Fibroblast of lung (primary cell): Measurements from ENCODE around the gene ARFGAP1. TPM values are rescaled to one million over a fixed set of nuclear protein-coding genes. Genes with fewer than 3 reads are reported as not detected.

Experiments
- DNase-seq, 2 donors: peaks; one replicate each; pipeline versions ENCODE4 v3.0.0 to v3.0.0-alpha.2; 2010; ENCODE audit warnings: low read depth in 2 of 2
- H2AFZ ChIP-seq: 2 replicates; pipeline ENCODE4 v1.5.1; 2012; ENCODE audit warnings: low read length, control low read depth, inconsistent platforms
- H3K27ac ChIP-seq: 2 replicates; pipeline ENCODE4 v1.5.1; 2011; ENCODE audit warnings: low read length, control low read depth; ENCODE audit not compliant: insufficient read depth
- H3K27me3 ChIP-seq: 2 replicates; pipeline ENCODE4 v1.5.1; 2011; ENCODE audit warnings: mild to moderate bottlenecking, low read length; ENCODE audit not compliant: control insufficient read depth, insufficient read depth
- H3K36me3 ChIP-seq: 2 replicates; pipeline ENCODE4 v1.5.1; 2011; ENCODE audit warnings: low read length; ENCODE audit not compliant: control insufficient read depth, insufficient read depth
- H3K4me1 ChIP-seq: 2 replicates; pipeline ENCODE4 v1.5.1; 2011; ENCODE audit warnings: low read length; ENCODE audit not compliant: control insufficient read depth, insufficient read depth; ENCODE audit errors: extremely low read depth
- H3K4me2 ChIP-seq: 2 replicates; pipeline ENCODE4 v1.5.1; 2011; ENCODE audit warnings: low read length, control low read depth; ENCODE audit not compliant: insufficient read depth; ENCODE audit errors: extremely low read depth
- H3K4me3 ChIP-seq, 4 experiments: fragments of 200-600 bp in 1 of 4; sonication (generic) in 1 of 4; replicated peaks in 1 of 4; 2 replicates each; pipeline ENCODE4 v1.5.1; 2011 to 2016; ENCODE audit warnings: low read length in 4 of 4, low read depth in 3 of 4, mild to moderate bottlenecking in 3 of 4, control low read depth in 2 of 4, inconsistent platforms in 1 of 4, mixed read lengths in 1 of 4; ENCODE audit not compliant: insufficient read depth in 1 of 4; ENCODE audit errors: control extremely low read depth in 1 of 4
- H3K79me2 ChIP-seq: 2 replicates; pipeline ENCODE4 v1.5.1; 2012; ENCODE audit warnings: mild to moderate bottlenecking, low read length, inconsistent platforms; ENCODE audit not compliant: control insufficient read depth, insufficient read depth
- H3K9ac ChIP-seq: 2 replicates; pipeline ENCODE4 v1.5.1; 2011; ENCODE audit warnings: mild to moderate bottlenecking, low read length, control low read depth; ENCODE audit not compliant: insufficient read depth
- H3K9me3 ChIP-seq: 2 replicates; pipeline ENCODE4 v1.5.1; 2012; ENCODE audit warnings: low read depth, low read length; ENCODE audit not compliant: control insufficient read depth, insufficient read depth
- H4K20me1 ChIP-seq: 2 replicates; pipeline ENCODE4 v1.5.1; 2011; ENCODE audit warnings: low read length; ENCODE audit not compliant: control insufficient read depth, insufficient read depth; ENCODE audit errors: extremely low read depth
- EZH2 ChIP-seq: IDR thresholded peaks from 2 replicates; pipeline ENCODE4 v1.5.1; 2012; ENCODE audit warnings: low read length, control low read depth, mild to moderate bottlenecking; ENCODE audit errors: missing control alignments
- polyA plus RNA-seq, 2 donors: library from polyadenylated mRNA; depleted of rRNA in 1 of 2; stranded (reverse) in 1 of 2; unstranded in 1 of 2; fragments of >200 nt; gene quantifications; 2 replicates each; pipeline ENCODE4 v1.2.1, GENCODE V29; 2011 to 2012; ENCODE audit warnings: missing spikeins in 1 of 2
- total RNA-seq: library from RNA; depleted of rRNA; stranded (reverse); fragments of >200 nt; gene quantifications from 2 replicates; pipeline ENCODE4 v1.2.1, GENCODE V29; 2014
- TF ChIP-seq, protein P1 (sequence below), 2 donors: IDR thresholded peaks in 1 of 2; conservative IDR thresholded peaks in 1 of 2; 1 replicate in 1 of 2; 2 replicates in 1 of 2; pipeline ENCODE4 v1.5.1; 2011 to 2012; ENCODE audit warnings: low read length in 2 of 2, control low read depth in 1 of 2, inconsistent platforms in 1 of 2, low read depth in 1 of 2, mild to moderate bottlenecking in 1 of 2

ARFGAP1 gene
- total and polyA plus RNA-seq, 2 donors (not counting 1 experiment from before 2014, with no cell fraction given), result 37.6 to 42.9 TPM

DNA sequence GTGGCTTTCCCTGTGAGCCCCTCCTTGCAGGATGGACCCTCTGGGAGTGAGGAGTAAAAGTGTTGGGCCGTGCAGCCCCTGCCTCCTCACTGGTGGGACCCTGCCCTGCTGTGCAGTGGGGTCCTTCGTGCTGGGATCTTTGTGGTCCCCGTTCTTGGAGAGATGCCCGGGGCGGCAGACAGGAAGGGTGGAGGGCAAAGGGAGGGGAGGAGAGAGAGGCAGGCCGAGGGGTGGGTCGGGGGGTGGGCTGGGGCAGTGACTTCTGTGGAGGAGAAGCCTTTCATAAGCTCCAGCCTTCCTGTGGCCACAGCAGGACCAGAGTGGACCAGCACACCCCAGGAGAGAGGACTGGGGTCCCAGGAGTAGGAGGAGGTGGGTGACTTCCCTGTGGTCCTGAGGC lies 20.3 kb downstream of the ARFGAP1 start, which contains the start of gene COL20A1:
COL20A1 (plus strand) TSS at position 283 of the 400 bp plus-strand sequence. CDS start 1,922 bp downstream, outside the sequence.
- peaks cover 11% of the 10 kb centered on the region for H3K27me3 ChIP-seq
- no peak within 1 kb of the TSS for H3K4me3 ChIP-seq
- H3K9ac ChIP-seq, result no peak within 1 kb of the TSS
- DNase-seq, result no peak
- no peaks in the 10 kb centered on the region for H4K20me1 ChIP-seq
- no peaks in the 10 kb centered on the region for H3K79me2 ChIP-seq
- H3K4me2 ChIP-seq, result no peak within 1 kb of the TSS
- H2AFZ ChIP-seq, result no peak within 1 kb of the TSS
- H3K27ac ChIP-seq, result no peak within 1 kb of the TSS
- no peaks in the 10 kb centered on the region for H3K9me3 ChIP-seq
- no peaks in the 10 kb centered on the region for H3K4me1 ChIP-seq
- no peak for TF ChIP-seq EZH2
- TF ChIP-seq, protein P1, sequence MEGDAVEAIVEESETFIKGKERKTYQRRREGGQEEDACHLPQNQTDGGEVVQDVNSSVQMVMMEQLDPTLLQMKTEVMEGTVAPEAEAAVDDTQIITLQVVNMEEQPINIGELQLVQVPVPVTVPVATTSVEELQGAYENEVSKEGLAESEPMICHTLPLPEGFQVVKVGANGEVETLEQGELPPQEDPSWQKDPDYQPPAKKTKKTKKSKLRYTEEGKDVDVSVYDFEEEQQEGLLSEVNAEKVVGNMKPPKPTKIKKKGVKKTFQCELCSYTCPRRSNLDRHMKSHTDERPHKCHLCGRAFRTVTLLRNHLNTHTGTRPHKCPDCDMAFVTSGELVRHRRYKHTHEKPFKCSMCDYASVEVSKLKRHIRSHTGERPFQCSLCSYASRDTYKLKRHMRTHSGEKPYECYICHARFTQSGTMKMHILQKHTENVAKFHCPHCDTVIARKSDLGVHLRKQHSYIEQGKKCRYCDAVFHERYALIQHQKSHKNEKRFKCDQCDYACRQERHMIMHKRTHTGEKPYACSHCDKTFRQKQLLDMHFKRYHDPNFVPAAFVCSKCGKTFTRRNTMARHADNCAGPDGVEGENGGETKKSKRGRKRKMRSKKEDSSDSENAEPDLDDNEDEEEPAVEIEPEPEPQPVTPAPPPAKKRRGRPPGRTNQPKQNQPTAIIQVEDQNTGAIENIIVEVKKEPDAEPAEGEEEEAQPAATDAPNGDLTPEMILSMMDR (conservative IDR thresholded peaks at IDR 0.05 in 1 of 2, IDR thresholded peaks at IDR 0.05 in 1 of 2; ENCODE audit: low read depth in 1 of 2, low read length in 2 of 2), result no peak
- peaks cover 11% of the 10 kb centered on the region for H3K36me3 ChIP-seq

DNA sequence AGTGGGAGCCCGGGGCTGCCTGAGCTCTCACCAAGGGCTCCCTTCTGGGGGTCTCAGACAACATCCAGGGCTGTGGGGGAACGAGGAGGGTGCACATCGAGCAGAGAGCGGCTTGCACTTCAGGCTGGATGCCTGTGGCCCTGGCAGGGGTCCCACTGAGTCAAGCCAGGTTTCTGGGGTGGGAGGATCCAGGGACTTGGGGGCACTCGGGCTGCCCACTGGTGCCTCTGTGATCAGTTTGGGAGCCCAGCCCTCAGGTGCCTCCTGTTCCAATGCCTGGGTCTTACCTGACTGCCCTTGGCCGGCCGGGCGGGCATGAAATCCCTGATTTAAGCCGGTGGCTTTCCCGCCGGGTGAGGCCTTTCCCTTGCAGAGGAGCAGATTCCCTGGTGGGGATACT lies 20.8 kb downstream of the ARFGAP1 start:
- peaks cover 11% of the 10 kb centered on the region for H3K27me3 ChIP-seq
- no peaks in the 10 kb centered on the region for H4K20me1 ChIP-seq
- H3K36me3 ChIP-seq, result peaks cover 8% of the 10 kb centered on the region
- TF ChIP-seq EZH2, result no peak
- TF ChIP-seq, protein P1 (conservative IDR thresholded peaks at IDR 0.05 in 1 of 2, IDR thresholded peaks at IDR 0.05 in 1 of 2; ENCODE audit: low read depth in 1 of 2, low read length in 2 of 2), result no peak
- H3K79me2 ChIP-seq, result no peaks in the 10 kb centered on the region
- no peak overlapping the region for H3K27ac ChIP-seq
- no peaks in the 10 kb centered on the region for H3K9me3 ChIP-seq
- no peak overlapping the region for H2AFZ ChIP-seq
- H3K4me1 ChIP-seq, result no peaks in the 10 kb centered on the region
- H3K9ac ChIP-seq, result no peak overlapping the region
- no peak overlapping the region for H3K4me2 ChIP-seq
- no peak overlapping the region for H3K4me3 ChIP-seq
- no peak for DNase-seq

DNA sequence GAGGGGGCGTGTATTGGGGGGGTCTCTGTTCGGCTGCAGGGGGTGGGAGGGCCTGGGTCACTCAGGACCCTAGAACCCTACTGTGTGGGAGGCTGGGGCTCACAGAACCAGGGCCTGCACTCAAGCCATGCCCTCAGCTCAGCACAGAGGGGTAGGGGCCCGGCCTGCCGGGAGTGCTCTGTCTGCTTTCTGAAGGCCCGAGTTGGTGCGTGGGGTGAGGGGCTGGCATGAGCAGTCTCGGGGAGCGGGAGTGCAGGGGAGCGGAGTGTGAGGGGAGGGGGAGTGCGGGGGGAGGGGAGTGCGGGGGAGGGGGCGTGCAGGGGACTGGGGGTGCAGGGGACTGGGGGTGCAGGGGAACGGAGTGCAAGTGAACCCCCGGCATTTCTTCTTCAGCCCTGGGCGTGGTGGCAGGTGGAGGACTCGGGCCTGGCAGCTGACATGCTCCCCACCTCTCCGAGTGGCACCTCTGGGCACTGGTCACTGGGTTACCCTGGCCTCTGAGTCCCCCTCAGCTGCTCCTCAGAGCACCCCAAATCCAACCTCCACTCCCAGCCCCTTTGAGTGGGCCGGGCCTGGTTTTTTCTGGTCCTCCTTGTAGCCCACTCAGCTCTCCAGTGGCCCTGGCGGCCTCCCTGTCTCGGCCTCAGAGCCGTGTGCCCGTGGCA lies 21.4 kb downstream of the ARFGAP1 start:
- Histone ChIP-seq H3K9me3 (no peaks in the 10 kb centered on the region), H3K4me2 (no peak overlapping the region), H3K9ac (no peak overlapping the region), H3K79me2 (no peaks in the 10 kb centered on the region), H3K4me3 (no peak overlapping the region), H3K27me3 (peaks cover 11% of the 10 kb centered on the region), H3K36me3 (peaks cover 5% of the 10 kb centered on the region), H2AFZ (no peak overlapping the region), H4K20me1 (no peaks in the 10 kb centered on the region), H3K27ac (no peak overlapping the region), H3K4me1 (no peaks in the 10 kb centered on the region)
- TF ChIP-seq, protein P1 (conservative IDR thresholded peaks at IDR 0.05 in 1 of 2, IDR thresholded peaks at IDR 0.05 in 1 of 2; ENCODE audit: low read depth in 1 of 2, low read length in 2 of 2), result no peak
- TF ChIP-seq EZH2, result no peak
- no peak for DNase-seq
